HG03064 (cell line): ENCODE results near the gene AKAP3.

ENCODE experiments used
- ATAC-seq: cut with Tn5 transposase; IDR thresholded peaks from one replicate; pipeline ENCODE4 v1.9.1; 2021; ENCODE audit warnings: low read depth; ENCODE audit not compliant: unreplicated experiment

AKAP3 gene

GRCh38 chr12:4603946-4604345 lies 44.9 kb downstream of the AKAP3 start:
- ATAC-seq: no peak

- no peak for ATAC-seq
Measured at GRCh38 chr12:4603421-4603820, 45.4 kb downstream of the AKAP3 start.

GRCh38 chr12:4595881-4596280 lies 53.0 kb downstream of the AKAP3 start:
- ATAC-seq: no peak

DNA sequence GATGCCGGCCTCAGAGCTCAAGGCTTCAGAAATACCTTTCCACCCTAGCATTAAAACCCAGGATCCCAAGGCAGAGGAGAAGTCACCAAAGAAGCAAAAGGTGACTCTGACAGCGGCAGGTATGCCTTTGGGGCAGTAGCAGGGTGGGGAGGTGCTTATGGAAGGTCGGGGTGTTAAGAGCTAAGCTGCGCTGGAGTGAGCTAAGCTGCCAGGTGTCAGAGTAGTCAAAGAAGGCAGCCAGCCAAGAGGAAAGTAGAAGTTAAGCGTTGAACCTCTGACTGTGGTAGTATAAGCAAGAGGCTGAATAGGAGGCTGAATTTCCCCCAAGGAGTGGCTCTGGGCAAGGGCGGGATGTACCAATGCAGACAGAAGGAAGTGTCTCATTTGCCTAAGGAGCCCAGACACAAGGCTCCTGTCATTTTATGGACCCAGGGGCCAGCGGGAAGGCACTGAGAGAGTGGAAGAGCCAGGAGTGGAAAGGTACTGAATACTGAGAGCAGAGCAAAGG lies 57.6 kb downstream of the AKAP3 start:
- ATAC-seq: no peak

DNA sequence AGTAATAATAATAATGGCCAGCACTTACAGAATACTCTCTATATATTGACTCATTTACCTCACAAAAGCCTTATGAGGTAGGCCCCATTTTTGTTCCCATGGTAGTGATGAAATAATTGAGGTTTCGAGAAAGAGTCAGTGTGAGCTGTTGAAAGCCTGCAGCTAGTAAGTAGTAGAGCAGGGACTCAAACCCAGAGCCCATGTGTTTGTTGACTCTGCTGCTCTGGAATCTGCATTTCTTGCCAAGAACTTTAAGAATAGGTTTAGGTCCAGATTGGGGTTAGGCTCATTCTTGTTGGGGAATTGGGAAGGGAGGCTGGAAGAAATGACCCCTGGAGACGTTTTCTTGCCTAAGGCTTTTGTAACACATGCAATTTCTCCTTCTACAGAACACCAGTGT lies 58.9 kb downstream of the AKAP3 start:
- no peak for ATAC-seq

DNA sequence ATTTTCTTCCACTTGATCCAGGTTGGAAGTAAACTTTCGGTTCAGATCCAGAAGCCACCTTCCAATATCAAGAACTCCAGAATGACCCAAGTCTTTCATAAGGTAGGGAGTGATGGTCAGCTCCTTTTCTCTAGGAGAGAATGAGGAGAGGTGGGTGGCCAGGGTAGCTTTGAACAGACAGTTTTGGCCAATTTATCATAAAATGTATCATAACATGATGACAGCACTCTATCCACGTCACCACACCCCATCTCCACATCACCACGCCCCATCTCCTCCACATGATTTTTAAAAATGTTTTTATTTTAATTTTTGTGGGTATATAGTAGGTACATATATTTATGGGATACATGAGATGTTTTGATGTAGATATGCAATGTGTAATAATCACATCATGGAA lies 59.9 kb downstream of the AKAP3 start:
- no peak for ATAC-seq

- no peak for ATAC-seq
Measured at GRCh38 chr12:4587108-4587507, 61.7 kb downstream of the AKAP3 start.

DNA sequence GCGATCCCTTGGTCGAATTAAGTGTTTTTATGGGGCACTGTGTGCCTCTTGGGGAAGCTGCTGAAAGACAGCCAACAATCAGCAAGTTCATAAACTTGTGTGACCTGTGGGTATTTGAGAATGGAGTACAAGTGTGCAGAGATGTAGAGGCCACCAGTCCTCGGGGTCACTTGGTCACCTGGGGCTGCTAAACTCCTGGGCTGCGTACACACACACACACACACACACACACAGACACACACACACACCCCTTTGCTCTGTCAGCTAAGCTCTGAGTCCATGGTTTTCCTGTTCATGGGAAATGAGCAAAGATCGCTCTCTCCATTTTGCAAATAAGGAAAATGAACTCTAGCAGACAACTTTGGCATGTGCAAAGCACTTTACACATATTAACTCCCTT lies 62.4 kb downstream of the AKAP3 start:
- no peak for ATAC-seq

DNA sequence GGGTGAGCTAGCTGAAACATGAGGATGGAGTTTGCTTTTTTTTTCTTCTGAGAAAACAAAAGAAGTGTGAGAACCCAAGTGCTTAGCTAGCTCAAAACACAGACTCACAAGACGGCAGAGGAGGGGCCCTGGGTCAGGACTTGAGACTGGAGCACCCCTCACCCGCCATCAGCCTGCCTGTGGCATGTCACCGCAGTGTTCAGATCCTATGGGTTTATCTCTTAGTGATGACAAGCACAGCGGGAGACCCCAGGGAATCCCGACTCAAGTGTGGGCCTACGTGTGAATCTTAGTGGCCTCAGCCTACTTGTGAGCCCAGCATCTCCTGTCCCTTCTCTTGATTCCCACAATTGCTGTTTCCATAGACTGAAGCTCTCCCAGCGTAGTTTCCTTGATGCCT lies 64.0 kb downstream of the AKAP3 start:
- no peak for ATAC-seq

DNA sequence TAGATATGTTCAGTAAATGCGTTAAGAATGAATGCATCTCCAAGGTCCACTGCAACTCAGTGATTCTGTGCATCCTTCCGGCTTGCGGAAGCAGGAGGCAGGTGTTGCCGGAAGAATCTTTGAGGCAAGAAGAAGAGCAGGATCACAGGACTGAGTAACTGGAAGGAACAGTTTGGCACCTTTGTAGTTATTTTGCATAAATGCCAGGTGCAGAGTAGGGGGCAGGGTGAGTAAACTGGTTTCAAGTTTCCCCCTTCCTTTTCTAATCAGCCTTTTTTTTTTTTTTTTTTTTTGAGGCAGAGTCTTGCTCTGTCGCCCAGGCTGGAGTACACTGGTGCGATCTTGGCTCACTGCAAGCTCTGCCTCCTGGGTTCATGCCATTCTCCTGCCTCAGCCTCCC lies 64.6 kb downstream of the AKAP3 start:
- no peak for ATAC-seq

DNA sequence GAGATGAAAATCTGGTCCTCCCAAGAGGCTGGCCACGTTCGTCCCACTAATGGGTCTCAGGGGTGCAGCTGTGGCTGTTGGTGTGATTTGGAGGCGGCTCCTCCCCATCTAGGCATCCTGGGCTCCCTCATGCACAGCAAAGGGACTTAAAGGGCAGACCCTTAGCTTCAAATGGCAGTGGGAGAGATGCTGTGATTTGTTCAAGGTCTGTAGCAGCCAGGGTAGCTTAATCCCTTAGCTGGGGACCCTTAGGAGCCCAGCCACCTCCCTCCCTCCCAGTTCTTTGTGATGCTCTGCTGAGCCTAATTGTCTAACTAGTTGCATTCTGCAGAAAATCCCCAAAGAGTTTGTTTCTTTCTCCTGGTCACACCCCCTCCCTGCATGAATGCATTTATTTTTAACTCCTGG lies 68.6 kb downstream of the AKAP3 start:
- no peak for ATAC-seq

DNA sequence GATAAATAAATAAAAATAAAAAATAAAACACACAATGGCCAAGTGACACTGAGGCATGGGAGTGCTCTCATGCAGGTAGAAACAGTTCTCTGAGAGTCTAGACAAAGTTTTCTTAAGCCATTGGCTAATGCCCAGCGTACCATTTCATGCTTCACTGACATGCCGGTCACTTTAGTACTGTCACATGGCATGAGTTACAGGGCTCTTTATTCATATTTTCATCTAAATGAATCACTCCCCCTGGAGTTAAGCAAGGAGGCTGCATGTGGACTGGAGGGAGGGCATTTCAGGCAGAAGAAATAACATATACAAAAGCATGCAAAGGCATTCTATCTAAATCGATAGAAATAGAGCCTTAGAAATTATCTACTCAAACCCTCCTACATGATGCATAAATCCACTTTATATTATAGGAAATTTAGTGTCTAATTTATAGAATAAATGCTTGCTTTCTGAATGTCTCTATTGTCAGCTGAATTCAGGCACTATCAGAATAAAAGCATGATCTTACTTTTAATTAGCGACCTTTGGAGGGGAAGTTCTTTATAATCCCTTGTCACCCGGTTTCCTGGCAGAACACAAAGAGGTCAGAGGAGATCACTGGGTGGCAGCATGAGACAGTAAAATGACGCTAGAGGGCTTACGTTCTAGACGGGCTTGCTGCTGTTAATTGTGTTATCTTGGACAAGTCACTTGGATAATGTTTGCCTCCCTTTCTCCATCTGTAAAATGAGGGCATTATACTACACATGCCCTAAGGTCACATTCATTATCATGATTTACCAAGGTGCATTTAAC lies 69.3 kb downstream of the AKAP3 start:
- no peak for ATAC-seq

GRCh38 chr12:4572680-4573079 lies 76.2 kb downstream of the AKAP3 start:
- no peak for ATAC-seq

DNA sequence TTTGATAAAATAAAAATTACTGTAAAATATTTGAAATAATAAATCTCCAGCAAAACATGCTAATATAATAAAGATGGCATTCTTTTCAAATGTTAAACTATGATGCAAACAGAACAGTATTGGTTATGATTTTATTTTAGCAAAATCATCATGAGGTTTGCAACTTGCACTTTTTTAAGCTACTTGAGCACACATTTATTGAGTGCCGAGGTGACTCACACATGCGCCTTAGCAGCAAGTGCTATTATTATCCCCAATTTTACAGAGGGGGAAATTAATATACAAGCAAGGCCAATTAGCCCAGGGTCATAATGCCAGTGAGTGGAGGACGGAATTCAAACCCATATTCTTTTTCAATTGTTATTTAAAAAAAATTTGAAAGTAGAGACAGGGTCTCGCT lies 79.6 kb downstream of the AKAP3 start:
- no peak for ATAC-seq

DNA sequence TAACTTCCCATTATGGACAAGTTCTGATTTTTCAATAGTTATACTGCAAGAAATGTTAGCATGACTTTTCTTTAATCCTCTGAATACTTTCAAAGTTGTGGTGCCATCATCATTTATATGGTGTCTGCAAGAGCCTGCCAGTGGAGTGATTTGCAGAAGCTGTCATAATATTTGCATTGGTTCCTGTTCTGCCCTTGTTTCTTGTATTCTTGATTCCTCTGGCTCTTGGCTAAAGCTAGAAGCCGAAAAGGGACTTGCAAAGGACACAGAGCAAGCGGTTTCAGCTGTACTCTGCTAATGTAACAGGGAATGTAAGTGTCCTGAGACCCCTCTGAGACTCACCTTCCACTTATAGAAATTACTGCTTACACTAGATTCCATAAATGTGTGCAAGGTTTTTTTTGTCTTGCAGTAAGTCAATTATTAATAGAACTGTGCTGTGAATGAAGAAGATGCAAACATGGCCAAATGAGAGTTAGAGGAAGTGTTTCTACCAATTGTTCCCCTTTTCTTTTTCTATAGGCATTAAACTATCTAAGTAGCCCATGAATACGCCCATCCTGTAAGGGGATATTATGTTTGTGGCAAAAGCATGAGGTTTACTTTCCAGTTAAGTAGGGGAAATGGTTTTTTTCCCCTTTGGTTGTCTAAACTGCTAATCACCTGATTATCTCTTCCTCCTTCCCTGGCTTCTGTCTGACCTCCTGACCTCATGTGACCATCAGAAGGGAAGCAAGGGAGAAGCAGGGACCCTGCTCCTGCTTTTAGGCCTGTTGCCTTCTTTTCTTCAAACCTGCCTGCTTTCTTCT lies 81.6 kb downstream of the AKAP3 start:
- ATAC-seq: no peak

DNA sequence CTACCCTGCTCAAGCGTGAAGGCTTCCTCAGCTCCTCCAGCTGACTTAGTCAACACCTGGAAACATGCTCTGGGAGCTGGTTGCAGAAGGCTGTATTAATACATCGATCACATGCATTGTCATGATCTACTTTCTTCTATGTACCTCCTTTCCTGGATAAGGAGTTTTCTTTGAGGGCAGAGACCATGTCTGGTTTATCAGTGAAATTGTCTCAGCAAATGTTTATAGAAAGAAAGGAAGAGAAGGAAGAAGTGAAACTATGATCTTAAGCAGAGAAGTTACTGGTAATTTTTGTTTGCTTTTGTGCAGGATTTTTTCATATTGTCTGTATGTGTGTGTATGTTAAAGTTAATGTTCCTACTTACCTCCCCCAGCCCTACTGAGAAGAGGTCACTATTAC lies 82.4 kb downstream of the AKAP3 start:
- ATAC-seq: no peak
